Measurements from ENCODE around the gene DIS3L2.

DIS3L2 gene

DNA sequence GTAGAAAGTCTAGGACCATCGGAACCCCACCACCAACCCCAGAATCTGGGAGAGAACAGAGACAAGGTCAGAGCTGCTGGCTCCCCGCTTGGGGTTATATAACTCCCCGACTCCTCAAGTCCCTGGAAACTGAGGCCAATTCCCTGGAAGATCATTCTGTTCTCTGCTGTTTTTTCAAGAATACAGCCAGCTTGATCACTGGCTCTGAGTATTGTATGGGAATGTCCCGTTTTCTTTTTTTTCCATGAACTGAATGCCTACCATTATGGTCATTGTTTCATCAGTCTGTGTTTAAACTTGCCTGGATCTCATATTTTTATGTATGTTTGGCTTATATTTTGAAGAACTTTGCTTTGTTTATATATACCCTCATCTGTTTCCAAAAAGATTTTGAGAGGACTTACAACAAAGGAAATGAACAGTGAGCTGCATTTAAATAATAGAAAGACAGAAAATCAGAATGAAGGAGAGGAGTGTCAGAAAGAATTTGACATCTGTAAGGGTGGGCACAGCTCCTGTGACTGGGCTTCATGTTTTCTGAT lies 327.0 kb downstream of the DIS3L2 start:
- no peaks in the 10 kb centered on the region for H3K36me3 ChIP-seq (ENCODE audit: control insufficient read depth, insufficient read depth, low read length)
- H3K4me2 ChIP-seq (ENCODE audit: low read length): no peak overlapping the region
- TF ChIP-seq, protein P1, sequence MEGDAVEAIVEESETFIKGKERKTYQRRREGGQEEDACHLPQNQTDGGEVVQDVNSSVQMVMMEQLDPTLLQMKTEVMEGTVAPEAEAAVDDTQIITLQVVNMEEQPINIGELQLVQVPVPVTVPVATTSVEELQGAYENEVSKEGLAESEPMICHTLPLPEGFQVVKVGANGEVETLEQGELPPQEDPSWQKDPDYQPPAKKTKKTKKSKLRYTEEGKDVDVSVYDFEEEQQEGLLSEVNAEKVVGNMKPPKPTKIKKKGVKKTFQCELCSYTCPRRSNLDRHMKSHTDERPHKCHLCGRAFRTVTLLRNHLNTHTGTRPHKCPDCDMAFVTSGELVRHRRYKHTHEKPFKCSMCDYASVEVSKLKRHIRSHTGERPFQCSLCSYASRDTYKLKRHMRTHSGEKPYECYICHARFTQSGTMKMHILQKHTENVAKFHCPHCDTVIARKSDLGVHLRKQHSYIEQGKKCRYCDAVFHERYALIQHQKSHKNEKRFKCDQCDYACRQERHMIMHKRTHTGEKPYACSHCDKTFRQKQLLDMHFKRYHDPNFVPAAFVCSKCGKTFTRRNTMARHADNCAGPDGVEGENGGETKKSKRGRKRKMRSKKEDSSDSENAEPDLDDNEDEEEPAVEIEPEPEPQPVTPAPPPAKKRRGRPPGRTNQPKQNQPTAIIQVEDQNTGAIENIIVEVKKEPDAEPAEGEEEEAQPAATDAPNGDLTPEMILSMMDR (IDR thresholded peaks at IDR 0.05): no peak
- peaks cover 6% of the 10 kb centered on the region for H3K79me2 ChIP-seq
- no peak overlapping the region for H3K9ac ChIP-seq
- H3K9me3 ChIP-seq (ENCODE audit: control insufficient read depth, low read length): no peaks in the 10 kb centered on the region
- no peak overlapping the region for H3K27ac ChIP-seq
- H3K4me1 ChIP-seq: peaks cover 14% of the 10 kb centered on the region
- H2AFZ ChIP-seq: no peak overlapping the region
- H3K4me3 ChIP-seq (ENCODE audit: low read depth, low read length): no peak overlapping the region
- no peaks in the 10 kb centered on the region for H3K27me3 ChIP-seq (ENCODE audit: control insufficient read depth, insufficient read depth, low read length)

DNA sequence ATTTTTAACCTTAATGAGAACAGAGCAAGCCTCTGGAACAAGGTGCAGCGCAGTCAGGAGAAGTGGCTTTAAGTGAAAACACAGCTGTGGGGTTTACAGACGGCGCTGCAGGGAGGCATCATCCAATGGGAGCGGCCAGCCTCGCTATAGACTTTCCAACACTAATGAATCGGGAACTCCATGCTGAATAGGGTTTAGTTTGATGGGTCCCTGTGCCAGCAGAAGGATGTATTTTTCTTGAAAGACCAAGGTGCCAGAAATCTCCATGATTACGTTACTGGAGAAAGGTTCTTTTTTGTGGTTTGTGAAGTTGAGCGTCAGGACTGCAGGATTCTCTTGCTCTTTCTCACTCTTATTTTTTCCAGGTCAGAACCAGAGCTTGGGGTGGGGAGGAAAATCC lies 329.2 kb downstream of the DIS3L2 start:
- Histone ChIP-seq H3K79me2 (peaks cover 6% of the 10 kb centered on the region), H3K9me3 (ENCODE audit: control insufficient read depth, low read length) (no peaks in the 10 kb centered on the region)
- TF ChIP-seq, protein P1 (IDR thresholded peaks at IDR 0.05): no peak

DNA sequence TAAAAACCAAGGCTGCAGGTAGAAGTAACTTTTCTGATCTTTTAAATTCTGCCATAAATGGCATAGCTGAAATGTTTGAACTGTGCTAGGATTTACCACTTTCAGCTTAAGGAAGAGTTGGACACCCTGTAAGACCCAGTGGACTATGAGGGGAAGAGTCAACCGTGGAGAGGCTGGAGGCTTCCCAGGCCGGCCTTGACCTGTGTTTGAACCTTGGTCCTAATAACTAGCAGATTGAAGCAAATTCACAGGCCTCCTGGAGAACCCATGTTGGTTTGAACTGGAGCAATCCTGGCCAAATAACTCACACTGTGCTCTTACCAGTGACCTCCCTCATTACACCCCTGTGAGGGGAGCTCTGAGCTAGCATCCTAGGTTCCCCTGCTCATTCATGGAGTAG lies 329.8 kb downstream of the DIS3L2 start:
- H3K9me3 ChIP-seq (ENCODE audit: control insufficient read depth, low read length): no peaks in the 10 kb centered on the region
- no peaks in the 10 kb centered on the region for H3K27me3 ChIP-seq (ENCODE audit: control insufficient read depth, insufficient read depth, low read length)
- no peaks in the 10 kb centered on the region for H3K4me1 ChIP-seq
- no peak overlapping the region for H3K27ac ChIP-seq
- no peak overlapping the region for H3K4me2 ChIP-seq (ENCODE audit: low read length)
- no peak overlapping the region for H3K9ac ChIP-seq
- TF ChIP-seq, protein P1 (IDR thresholded peaks at IDR 0.05): no peak
- no peaks in the 10 kb centered on the region for H3K36me3 ChIP-seq (ENCODE audit: control insufficient read depth, insufficient read depth, low read length)
- H3K79me2 ChIP-seq: peaks cover 6% of the 10 kb centered on the region
- no peak overlapping the region for H2AFZ ChIP-seq
- no peak overlapping the region for H3K4me3 ChIP-seq (ENCODE audit: low read depth, low read length)

More for the DNA sequence above, 329.2 kb downstream of the DIS3L2 start:
- H3K9ac ChIP-seq: no peak overlapping the region
- H3K4me1 ChIP-seq: peaks cover 6% of the 10 kb centered on the region
- H3K27me3 ChIP-seq (ENCODE audit: control insufficient read depth, insufficient read depth, low read length): no peaks in the 10 kb centered on the region
- no peak overlapping the region for H3K4me2 ChIP-seq (ENCODE audit: low read length)
- no peak overlapping the region for H3K27ac ChIP-seq
- H3K36me3 ChIP-seq (ENCODE audit: control insufficient read depth, insufficient read depth, low read length): no peaks in the 10 kb centered on the region
- H2AFZ ChIP-seq: no peak overlapping the region
- H3K4me3 ChIP-seq (ENCODE audit: low read depth, low read length): no peak overlapping the region

DNA sequence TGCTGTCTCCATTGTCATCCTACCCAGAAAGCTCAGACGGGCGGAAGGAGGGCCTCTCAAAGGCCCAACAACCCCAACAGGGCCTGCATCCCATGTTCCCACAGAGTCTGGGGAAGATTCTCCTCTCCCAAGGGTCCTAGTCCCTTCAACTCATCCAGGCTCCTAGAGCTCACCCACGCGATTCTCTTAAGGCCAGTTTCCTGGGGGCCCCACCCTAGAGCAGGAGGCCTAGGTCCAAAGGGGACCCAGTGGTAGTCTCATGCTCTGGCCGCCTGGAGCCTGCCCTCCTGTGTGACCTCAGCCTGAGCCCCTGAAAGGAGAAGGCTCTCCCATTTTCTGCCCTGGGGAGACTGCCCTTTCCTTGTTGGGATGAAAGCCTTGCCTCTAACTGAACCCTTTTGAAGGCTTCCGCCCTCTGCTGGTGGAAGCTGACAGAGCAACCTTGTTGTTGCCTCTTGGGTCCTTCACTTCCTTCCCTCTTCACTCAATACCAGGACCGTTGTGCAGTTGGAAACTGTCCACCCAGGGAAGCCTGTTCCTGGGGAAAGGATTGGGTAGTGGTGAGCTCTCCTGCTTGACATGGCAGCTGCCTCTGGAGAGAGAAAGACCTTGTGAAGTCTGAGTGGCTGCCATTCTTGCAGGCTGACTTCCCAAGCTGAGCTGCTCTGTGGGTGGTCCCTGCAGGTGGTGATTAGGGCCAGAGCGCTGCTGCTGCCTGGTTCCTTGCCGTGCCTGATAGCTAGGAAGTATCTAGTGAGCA lies 331.1 kb downstream of the DIS3L2 start:
- TF ChIP-seq, protein P1 (IDR thresholded peaks at IDR 0.05): peak; percentile 73

More for the DNA sequence above, 331.1 kb downstream of the DIS3L2 start:
- no peak overlapping the region for H3K9ac ChIP-seq
- no peak overlapping the region for H2AFZ ChIP-seq
- no peaks in the 10 kb centered on the region for H3K36me3 ChIP-seq (ENCODE audit: control insufficient read depth, insufficient read depth, low read length)
- no peaks in the 10 kb centered on the region for H3K4me1 ChIP-seq
- peaks cover 6% of the 10 kb centered on the region for H3K79me2 ChIP-seq
- no peak overlapping the region for H3K27ac ChIP-seq
- no peak overlapping the region for H3K4me3 ChIP-seq (ENCODE audit: low read depth, low read length)
- no peak overlapping the region for H3K4me2 ChIP-seq (ENCODE audit: low read length)
- no peaks in the 10 kb centered on the region for H3K9me3 ChIP-seq (ENCODE audit: control insufficient read depth, low read length)
- no peaks in the 10 kb centered on the region for H3K27me3 ChIP-seq (ENCODE audit: control insufficient read depth, insufficient read depth, low read length)

Measured in parathyroid adenoma (tissue), 2 donors.